Left renal pelvis (tissue), 4 donors: ENCODE measurements around the gene OTOGL. TPM values are rescaled to one million over a fixed set of nuclear protein-coding genes. Genes with fewer than 3 reads are reported as not detected.

ENCODE experiments used
- DNase-seq, 4 donors: peaks; one replicate each; pipeline ENCODE4 v3.0.0-alpha.2; 2013; ENCODE audit warnings: low read depth in 4 of 4, low spot score in 3 of 4
- polyA plus RNA-seq, 4 donors: library from polyadenylated mRNA; unstranded; fragments of 120-200 nt; gene quantifications; one replicate each; pipeline ENCODE4 v1.2.1, GENCODE V29; 2013; ENCODE audit not compliant: insufficient read length in 4 of 4

The OTOGL gene
- polyA plus RNA-seq, 4 donors = 0.31 to 0.89 (median 0.57) TPM

DNA sequence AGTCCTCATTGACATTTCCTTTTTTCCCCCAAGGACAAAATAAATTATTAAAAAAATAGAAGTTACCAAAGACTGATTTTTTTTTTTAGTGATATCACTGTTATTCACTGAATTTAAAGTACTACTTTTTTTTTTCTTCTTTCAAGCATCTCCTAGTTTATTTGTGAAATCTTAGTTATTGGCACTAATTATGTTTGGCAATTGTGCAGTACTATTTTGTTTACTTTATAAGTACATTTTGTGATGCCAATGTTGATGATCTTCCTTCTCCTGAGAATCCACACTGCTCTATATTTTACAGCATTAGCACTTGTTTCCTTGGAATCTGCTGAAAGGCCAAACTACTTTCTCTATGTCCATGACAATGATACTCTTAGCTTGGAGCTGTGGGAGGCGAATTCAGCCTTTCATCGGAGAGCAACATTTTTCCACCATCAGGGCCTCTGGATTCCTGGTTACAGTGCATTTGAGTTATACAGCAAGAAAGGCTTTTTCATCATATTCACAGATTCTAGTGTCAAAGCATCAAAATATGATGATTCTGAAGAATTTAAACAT lies 220.9 kb downstream of the OTOGL start:
- DNase-seq = no peak

DNA sequence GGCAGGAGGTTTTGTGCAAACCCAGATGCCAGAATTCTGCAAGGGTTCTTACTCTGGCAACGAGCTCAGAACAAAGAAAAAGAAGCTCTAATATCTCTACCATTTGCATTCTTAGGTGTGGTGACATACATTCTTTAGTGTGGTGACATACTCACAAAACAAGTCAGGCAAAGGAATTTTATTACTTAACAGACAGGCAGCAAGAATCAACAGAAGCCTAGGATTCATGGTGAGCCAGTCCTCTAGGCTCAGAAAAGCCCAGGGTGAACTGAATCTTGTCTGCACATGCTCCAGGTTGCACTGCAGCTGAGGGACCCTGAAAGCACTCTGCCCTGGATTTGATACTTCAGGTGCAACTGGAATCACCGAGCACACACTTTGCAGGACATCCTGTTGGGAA lies 222.3 kb downstream of the OTOGL start:
- no peak for DNase-seq

DNA sequence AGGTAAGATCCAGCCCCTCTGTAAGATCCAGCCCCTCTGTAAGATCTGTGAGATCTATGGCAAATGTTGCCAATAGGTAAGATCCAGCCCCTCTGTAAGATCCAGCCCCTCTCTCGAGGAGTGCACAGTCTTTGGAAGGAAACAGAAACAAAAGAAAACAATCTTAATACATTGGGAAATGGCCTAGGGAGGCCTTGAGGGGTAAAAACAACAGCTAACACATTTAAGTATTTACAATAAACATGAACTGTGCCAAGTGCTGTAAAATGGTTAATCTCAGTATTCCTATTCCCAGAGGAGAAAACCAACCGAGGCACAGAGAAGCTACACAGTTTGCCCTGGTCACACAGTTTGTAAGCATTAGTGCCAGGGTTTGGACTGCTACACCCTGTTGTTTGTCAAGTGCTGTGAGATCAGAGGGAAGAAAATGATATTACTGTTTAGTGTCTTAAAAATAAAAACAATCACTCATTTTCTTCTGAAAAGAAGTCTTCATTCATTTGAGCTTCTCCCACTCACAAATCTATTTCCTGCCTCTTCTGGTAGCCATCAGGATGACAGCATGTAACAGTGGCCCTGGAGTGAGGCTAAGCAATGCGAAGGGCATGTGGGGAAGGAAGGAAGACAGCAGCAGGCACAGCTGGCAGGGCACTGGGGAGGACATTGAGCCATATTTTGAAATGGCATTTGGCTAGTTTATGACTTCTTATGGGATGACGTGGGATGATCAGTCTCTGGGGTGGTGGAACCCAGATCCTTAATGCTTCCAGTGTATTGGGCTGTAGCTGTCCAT lies 226.0 kb downstream of the OTOGL start:
- DNase-seq = no peak

DNA sequence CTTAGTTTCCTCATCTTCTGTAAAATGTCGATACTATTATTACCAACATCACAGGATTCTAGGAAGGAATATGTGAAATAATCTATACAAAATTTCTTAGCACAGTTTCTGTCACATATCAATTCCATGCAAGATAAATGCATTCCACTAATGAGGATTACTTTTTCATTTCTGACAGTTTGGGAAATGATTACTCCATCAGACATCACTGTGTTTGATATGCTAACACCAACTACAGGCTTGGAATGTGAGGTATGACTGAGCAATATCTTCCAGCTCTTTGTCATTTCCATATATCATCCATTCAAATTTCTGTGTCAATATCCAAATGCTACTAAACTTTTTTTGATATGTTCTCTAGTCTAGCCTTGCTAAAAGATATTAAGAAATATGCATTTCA lies 233.5 kb downstream of the OTOGL start:
- DNase-seq = no peak

DNA sequence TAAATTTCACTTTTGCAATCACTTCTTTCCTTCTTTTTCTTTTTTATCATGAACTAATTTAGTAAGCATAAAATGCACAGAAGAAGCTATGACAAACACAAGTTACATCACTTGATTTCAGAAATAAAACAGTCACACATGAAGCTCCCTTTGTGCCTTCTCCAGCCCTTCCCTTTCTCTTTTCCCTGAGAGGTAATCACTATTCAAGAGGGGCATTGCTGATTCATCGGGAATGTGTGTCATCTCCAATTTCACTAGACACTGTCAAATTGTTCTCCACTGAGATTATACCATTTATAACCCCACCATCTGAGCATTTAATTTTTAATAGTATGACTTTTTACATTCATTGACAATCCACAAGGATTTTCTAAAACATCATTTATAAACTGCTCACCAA lies 253.1 kb downstream of the OTOGL start:
- no peak for DNase-seq

DNA sequence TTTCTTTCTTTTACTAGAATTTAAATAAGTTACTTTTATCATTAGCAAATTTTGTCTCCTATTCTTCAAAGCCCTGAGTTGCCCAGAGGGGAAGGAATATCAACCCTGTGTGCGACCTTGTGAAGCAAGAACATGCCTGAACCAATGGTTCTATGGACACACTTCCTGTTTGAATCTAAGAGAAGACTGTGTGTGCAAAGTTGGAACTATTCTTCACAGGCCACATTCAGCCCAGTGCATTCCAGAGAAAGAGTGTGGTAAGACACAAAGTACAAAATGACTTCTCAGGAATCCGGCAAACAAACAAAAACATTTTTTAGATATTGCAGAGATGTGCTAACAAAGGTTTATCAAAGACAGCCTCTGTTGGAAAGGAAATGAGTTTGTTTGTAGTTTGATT lies 253.9 kb downstream of the OTOGL start:
- no peak for DNase-seq

DNA sequence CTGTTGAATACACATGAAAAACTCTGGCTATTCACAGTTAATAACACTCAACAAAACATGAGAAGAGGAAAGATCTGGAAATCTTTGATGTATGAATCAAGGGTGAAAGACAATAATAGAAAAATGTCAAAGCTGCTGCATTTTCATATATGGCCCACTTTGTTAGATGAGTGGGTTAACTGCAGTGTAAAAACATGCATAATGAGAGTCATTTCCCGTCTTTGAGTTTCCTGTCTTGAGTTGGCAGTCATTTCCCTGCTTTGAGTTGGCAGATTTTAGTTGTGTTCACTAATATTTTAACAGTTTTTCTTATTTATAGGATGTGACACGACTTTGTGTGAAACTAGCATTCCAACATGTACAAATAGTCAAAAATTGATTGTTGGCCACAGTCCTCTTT lies 256.8 kb downstream of the OTOGL start:
- DNase-seq = no peak

DNA sequence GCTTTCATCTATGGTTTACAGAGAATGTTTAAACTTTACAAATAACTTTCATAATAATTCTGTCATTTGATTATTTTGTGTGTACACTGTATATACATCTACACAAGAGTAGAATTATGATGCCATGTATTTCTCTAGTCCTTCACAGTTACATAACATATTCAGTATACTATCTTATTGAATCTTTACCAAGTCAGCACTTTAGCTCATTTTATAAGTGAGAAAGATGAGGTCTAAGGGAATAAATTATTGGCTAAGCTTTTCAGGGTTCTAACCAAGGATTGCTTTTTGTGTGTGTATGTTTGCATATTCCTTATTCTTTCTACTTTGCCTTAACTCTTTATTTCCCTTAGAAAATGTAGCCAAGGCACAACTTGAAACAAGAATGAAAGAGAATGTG lies 260.4 kb downstream of the OTOGL start:
- DNase-seq = no peak

DNA sequence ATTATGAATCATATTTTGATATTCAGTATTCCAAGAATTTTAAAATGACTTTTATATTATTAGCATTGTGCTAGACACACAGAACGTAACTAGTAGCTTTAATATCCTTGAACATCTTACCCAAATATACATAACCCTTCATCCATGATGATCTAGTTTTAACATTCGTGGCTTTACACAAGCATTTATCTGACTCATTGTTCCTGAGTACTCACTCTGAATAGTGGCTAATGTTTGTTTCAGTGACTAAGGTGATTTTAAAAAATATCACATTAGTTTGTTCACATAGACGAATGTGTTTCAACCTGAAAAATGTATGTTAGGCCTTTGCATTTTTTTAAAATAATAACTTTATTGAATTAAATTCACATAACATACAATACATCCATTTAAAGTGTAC lies 264.7 kb downstream of the OTOGL start:
- no peak for DNase-seq

DNA sequence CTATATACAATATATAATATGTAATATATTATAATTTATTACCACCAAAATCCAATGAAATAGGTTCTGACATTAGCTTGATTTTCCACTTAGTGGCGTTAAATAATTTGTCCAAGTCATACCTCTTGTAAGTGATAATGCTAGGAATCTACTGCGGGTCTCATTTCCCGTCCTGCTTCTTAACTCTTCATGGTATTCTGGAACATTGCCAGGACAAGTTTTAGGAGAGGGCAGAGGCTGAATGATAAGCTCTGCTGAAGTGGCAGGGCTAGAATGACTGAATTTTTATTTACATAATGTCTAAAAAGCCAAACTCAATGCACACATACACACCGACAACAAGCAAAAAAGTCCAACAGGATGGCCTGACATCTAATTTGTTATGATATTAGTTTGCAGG lies 274.3 kb downstream of the OTOGL start:
- DNase-seq = no peak

DNA sequence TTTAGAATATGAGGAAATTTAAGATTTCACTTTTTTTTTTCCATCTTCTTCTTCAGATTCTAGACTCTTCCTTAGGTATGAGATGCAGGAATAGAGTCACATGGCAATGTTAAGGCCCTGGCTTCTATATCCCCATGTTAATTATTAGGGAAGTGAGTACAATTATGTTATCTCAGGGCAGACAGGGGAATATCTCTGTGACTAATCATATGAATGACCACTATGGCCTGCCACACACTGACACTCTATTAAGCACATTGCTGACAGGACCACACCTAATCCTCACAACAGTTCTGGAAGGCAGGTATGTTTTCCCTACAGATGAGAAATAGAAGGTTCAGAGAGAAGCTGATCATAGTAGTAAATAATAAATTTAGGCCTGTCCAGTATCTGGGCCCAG lies 275.3 kb downstream of the OTOGL start:
- DNase-seq = no peak

DNA sequence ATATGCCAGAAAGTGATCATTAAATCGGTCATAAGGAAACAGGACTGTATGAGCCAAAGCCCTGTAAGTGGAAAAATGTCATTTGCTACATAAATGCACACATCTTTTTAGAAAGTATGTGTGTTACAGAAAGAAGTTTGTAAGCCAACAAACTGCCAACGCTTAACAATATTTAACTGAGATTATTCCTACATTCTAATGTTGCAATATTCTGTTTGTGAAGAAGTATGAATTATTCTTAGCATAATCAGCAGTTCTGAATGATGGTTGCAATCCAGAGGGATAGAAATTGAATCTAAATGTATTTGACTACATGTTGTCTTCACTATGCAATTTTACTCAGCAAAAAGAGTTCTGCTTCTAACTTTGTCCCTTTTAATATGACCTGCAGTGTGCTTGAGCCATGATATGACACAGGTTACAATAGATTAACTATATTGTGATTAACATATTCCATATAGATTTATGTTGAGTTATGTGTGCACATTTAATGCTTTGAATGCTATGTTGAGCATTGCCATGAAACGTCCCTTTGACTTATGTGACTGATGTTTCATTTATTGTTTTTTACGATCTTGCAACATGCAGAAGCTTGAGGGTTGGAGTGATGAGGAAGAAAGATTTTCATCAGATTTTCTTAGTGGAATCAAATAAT lies 277.9 kb downstream of the OTOGL start:
- no peak for DNase-seq

DNA sequence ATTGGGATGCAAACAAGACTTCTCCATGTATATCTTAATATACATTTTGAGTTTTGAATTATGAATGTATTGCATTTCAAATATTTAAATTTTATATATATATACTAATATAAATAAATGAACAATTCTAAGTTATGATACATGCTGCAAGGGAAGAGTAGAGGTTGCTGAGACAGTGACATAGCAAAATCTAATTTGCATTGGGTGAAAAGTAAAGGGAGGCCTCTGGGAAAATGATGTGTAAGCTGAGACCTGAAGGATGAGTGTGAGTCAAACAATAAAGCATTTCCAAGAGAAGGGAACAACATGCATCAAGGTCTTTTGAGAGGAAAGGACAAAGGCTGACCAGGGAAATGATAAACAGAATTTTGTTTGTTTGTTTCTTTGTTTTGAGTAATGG lies 281.8 kb downstream of the OTOGL start:
- DNase-seq = no peak

DNA sequence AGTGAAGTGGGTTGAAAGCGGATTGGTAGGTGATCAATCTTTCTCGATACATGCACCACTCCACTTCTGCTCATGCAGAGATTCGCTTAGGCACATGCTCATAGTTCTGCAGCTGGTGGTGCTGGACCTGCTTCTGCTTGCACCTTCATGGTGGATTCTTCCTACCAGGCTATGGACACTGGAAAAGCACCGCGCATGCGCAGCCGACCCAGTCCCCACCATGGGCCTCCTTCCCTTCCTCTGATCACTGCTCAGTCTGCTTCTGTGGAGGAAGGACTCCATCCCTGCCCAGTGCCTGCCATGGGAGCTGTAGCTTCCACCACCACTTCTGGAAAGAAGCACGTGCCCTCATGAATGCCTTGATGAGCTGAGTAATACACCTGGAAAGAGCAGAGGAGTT lies 282.9 kb downstream of the OTOGL start:
- DNase-seq = no peak

DNA sequence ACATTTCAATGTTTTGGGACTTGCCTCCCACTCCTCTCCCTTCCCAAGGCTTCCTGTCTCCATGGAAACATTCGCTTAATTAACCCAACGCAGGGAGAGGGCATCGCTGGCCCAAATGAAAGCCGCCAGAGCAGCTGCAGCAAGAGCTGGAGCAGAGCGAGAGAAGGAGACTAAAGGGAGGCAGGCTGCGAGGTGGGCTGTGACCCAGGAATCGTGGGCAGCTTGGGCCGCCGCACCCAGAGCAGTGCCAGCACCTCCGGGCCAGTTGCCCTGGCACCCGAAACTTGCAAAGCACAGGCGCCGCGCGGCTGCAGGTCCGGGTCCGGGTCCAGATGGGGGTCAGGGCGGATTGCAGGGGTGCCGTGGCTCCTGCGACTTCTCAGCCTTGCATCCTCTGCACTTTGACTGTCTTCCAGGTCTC lies 301.2 kb downstream of the OTOGL start:
- peak in 2 of 4 donors; percentile 21 to 34 for DNase-seq

DNA sequence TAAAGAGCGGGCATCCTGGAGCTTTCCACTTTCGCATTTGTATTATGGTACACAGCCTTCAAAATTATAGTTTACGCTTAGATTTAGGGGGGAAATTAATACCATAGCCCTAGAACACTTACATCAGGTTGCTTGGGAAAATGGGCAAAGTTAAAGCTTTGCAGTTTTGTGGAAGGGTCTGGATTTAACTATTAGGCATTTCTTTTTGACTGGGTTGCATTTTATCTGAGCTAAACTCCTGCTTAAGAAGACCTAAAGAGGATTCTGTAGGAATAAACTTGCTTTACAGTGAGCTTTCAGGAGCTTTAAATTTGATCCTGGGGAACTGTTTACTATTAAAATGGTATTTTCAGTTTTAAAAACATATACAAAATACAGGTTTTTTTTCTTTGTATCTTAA lies 301.9 kb downstream of the OTOGL start:
- no peak for DNase-seq

DNA sequence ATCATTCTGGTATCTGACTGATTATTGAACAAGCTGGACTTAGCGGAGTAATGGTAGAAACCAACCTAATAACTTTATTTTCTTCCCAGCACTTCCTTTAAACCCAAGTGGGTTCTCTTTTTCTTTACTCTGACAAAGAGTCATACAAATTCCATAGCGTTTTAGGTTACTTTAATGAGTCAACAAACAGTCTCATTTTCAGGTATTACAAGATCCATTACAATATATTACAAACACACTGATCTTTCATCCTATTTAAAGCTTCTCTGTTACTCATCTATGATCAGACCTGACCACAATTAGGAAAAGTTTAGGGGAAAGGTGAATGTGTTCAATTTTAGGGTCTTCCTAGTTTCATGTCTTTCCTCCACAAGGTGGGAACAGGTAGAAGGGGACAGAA lies 305.3 kb downstream of the OTOGL start:
- no peak for DNase-seq

DNA sequence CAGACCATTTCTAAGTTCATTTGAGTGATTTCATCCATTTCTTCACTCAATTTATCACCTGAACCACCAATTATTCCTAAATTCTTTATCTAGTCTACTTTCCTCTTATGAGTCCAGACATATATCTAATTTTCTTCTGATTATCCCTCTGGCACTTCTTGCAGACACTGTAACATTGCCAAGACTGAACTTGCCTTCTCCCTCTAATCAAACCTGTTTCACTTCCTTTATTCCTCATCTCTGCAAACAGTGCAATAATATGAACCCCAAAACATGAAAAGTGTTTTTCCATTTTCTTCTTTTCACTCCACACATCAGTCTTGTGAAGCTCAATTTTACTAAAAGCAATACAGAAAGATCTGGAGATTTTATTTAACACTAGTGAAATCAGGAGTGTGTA lies 306.9 kb downstream of the OTOGL start:
- DNase-seq = no peak

DNA sequence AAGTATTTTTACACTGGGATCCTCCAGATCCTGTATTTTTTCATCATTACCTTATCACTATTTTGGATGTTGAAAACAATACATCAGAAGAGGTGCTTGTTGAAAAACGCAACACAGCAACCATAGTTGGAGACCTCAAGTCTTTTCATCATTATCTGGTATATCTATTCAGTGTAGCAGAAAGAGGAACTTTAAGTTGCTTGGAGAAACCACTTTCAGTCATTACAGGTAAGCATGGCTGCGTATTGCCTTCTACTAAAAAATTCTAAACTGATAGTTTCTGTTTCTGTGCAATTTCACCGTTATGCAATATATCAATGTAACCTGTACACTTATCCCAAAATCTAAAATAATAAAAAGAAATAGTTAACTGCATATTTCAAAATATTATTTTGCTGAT lies 312.4 kb downstream of the OTOGL start:
- DNase-seq = no peak

DNA sequence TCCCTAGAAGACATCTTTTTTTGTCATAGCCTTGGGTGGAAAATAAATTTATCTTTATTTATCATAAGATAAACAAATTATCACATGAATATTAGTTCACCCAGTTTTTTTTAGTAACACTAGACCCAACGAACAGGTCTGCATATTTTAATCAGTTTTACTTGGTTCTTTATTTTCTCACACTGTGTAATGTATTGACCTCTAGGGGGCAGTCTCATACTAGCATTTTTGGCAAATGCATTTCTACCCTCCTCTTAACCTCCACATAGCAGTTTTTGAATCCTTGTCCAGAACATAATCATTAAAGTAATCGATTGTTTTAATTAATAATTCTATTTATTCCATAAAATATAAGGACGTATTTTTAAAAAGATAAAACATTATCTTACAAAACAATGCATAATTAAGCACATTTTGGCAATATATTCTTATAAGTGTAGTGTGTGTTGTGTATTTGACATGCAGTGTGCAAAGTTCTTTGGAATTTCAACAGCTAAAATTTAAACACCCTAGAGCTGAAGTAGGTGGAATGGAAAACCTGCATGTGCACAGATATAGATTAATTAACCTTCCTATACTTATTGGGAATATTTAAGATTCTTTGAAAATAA lies 313.1 kb downstream of the OTOGL start:
- DNase-seq = peak in 1 of 4 donors; percentile 15

DNA sequence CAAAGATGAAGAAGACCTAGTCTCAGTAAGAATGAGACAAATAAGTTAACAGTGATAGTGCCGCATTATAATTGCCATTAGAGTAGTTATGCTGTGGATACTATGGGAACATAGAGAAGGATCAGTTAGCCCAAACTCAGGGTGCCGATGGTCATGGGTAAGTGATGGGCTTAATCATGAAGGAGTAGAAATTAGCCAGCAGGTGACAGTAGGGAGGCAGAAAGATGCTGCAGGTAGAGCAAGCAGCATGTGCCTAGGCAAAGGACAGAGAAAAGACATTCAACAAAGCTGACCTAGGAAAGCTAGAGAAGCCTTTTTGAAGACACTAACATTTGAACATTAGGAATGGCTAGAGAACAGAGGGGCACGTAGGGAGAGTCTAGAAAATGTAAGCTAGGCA lies 314.1 kb downstream of the OTOGL start:
- DNase-seq = no peak

DNA sequence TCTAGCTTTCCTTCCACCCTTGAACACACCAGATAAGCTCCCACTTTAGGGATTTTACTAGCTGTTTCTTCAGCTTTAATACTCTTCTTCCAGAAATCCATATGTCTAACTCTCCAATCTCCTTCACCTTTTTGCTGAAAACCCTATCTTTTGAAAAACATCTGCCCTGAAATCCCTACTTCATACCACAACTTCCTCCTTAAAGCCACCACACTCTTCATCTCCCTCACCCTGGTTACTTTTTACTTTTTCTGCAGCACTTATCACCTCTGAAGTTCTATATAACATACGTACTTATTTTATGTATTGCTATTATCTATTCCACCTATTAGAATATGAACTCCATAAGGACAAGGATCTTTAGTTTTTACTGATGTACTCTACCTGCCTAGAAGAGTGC lies 316.1 kb downstream of the OTOGL start:
- DNase-seq = no peak
